Skin epidermis (tissue), 12 donors: ENCODE data around the gene DALRD3.
A peak's percentile ranks its signal among the peaks of the same experiment; 100 is the strongest.

ENCODE experiments used
- H3K27ac ChIP-seq, 21 experiments: fragments of 200-600 bp; sonication (generic) in 11 of 21; one replicate each; pipeline ENCODE4 v1.5.0; 2020; ENCODE audit warnings: mild to moderate bottlenecking in 3 of 21, inconsistent platforms in 2 of 21, moderate library complexity in 2 of 21
- H3K4me3 ChIP-seq, 7 experiments: fragments of 200-600 bp; sonication (generic) in 2 of 7; one replicate each; pipeline ENCODE4 v1.5.0; 2020; ENCODE audit warnings: inconsistent platforms in 2 of 7, mild to moderate bottlenecking in 2 of 7, moderate library complexity in 1 of 7

DALRD3 gene

DNA sequence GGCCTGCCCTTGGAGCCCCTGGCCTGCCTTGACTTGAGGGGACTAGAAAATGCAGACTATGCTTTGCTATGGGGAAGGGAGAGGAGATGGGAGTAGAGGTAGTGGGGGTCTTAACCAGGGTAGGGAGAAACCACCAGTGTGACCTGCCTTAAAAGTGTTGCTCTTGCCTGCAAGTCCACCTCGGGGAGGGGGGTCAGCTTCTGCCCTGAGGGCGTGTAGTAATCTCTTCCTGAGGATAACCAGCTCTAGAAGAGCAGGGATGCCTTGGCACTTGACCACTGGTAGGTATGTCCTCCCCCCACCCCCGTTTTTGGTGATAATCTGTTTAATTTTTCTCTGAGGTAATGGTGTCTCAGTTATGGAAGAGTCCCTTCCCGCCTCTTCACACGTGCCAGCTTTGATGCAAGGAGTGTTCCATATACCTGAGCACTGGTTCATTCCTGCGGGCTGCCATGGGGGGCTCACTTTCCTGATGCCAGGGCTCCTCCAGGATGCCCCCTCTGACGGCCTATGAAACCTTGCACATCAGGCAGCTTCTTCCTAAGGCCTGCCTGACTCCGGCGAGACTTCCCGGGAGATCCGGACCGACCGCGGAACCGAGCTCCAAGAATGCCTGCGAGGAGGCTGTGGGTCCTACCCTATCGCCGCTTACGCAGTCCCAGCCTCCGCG is 29.1 kb downstream of the DALRD3 start:
- Histone ChIP-seq H3K27ac (peak overlapping the region; percentile 10 to 95 (median 86)), H3K4me3 (peak overlapping the region; percentile 53 to 93 (median 78))

DNA sequence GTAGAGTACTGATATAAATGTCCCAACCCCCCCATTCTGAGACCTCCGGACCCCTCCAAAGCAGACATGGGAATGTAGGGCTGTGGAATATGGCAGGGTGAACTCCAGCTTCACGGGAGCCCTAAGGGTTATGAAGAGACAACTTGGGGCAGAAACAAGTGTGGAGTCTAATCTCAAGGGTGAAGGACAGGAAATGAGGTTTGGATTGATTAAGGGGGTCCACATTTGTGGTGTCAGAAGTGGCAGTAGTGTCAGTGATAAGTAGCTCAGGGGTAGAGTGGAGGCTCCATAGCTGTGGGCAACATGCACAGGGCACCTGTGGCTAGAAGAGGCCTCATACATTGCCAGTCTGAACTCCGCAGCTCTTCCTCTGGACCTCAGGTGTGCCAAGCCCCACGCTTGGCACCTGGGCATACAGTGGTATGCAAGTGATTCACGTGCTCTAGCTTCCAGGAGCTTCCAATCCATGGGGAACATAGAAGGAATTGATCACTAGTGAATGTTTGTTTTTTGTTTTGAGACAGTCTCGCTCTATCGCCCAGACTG is 32.5 kb downstream of the DALRD3 start:
- Histone ChIP-seq H3K4me3 (no peak overlapping the region), H3K27ac (no peak overlapping the region)

DNA sequence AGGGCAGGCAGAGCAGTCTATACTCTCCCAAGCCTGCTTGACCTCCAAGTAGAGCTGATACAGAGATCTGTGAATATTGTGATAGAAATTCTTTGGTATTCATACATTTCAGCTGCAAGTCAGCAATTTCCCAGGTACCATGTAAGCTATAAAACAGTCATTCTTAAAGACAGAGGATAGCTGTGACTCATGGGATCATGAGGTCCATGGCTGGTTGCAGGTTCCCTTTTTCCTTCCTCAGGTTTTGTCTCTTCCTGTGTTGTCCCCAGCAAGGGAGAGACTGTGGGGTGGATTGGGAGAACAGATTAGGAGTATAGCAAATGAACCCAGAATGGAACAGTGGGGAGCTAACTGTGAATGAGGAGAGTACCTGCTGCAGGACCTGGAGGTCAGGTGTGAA is 33.7 kb downstream of the DALRD3 start:
- no peak overlapping the region for H3K4me3 ChIP-seq
- no peak overlapping the region for H3K27ac ChIP-seq

DNA sequence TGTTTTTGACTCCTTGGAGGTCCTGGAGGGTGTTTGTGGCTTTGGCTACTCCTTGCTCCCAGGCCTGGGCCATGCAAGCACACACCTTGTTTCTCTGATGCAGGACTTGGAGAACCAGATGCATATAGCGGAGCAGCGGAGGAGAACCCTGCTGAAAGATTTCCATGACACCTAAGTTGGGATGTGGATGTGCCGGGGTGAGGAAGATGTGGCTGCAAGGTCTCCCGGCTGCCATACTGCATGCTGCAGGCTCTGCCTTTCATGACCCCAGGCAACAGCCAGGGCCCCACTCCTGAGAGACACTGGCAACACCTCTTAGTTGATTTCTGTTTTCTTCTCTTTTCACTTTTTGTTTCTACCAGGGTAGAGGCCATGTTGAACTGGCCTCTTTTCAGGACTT is 35.3 kb downstream of the DALRD3 start:
- Histone ChIP-seq H3K27ac (no peak overlapping the region), H3K4me3 (no peak overlapping the region)

DNA sequence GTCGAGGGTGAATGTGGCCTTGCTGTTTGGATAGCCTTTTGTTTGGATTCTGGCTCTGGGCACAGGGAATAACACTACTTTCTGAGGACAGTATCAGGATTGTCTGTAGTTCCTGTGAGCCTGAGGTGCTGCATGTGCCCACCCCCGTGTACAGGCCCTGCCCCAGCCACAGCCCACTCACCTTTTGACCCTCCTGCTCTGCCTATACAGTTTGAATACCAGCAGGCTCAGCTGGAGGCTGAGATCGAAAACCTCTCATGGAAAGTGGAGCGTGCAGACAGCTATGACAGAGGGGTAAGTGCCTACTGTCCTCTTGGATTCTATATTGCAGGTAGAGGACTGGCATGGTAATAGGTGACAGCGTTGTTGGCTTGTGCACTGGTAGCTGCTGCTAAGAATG is 35.7 kb downstream of the DALRD3 start:
- Histone ChIP-seq H3K4me3 (no peak overlapping the region), H3K27ac (peak overlapping the region in 1 of 21 experiments; percentile 6)

DNA sequence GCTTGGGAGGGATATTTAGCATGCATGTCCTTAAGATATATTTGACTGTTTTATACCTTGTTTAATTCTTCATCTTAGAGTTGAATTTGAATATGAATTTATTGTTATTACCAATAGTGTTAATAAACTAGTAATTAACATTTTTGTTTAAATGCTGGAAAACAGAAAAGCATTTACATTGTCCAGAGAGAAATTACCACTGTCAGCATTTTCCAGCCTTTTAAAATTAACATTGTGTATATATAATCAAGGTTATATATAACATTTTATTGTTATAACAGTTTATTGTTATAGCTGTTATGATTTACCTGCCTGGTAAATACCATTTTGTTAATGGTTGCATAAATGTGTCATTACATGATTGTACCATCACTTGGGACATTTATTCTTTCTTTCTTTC is 36.4 kb downstream of the DALRD3 start:
- Histone ChIP-seq H3K27ac (no peak overlapping the region), H3K4me3 (no peak overlapping the region)

DNA sequence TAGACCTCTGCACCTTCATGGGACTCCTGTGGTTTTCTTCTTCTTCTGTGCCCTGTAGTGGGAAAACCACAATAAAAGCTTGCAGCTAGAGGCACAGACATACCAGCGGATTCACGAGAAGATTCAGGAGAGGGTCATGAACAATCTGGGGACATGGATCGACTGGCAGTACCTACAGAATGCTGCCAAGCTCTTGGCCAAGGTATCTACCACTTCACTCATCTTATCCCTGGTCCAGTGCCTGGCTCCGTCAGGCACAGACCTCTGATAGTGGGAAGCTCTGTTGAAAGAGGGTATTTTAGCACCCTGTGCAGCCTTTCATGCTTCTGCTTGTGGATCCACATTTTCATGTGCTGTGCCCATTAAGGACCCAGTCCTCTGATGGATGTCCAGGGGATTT is 38.1 kb downstream of the DALRD3 start:
- Histone ChIP-seq H3K27ac (no peak overlapping the region), H3K4me3 (no peak overlapping the region)

DNA sequence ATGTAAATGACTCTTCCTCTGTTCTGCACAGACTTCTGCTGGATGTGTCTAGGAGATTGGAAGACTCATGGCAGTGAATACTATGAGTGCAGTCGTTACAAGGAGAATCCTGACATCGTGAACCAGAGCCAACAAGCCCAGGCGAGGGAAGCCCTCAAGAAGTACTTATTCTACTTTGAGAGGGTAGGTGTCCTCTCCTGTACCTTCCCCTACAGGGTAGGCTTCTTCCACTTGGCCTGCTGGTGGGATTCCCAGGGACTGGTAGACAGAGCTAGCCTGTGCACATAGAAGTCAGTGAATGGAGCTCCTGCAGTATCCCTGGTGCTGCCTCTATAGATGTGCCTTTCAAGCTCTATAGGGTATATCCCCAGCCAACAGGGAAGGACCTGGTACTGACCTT is 38.9 kb downstream of the DALRD3 start:
- Histone ChIP-seq H3K27ac (no peak overlapping the region), H3K4me3 (no peak overlapping the region)

DNA sequence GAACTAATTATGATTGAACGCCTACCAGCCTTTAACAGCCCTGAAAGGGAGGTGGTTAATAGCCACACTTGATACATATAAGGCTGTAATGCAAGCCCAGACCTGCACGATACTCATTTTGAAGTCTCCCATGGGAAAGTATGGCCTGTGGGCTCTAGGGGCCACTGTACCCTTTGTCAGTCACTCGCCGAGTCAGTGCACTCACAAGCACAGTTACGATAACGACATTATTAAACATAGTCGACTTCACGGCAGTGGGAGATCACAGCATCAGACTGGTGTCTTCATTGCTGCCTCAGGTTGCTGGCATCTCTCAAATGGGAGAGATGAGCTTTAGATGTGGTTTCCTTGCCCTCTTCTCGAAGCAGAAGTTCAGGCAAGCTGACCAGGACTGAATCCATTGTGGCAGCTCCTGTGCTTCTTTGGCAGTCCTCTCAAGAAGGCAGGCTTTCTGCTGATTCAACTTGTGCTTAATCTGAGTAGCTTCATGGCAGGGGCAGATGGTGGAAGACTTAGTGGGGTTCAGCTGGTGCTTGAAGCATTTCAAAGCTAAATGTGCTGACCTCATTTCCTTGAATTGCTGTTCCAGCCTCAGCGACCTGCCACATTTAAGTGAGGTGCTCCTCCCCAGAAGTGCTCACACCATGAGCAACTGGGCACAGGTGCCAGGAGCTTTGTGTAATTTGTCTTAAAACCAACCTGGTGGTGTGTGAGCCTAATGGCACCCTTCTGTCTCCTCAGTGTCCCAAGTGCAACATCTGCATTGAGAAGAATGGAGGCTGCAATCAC is 44.1 kb downstream of the DALRD3 start:
- no peak overlapping the region for H3K27ac ChIP-seq
- no peak overlapping the region for H3K4me3 ChIP-seq

DNA sequence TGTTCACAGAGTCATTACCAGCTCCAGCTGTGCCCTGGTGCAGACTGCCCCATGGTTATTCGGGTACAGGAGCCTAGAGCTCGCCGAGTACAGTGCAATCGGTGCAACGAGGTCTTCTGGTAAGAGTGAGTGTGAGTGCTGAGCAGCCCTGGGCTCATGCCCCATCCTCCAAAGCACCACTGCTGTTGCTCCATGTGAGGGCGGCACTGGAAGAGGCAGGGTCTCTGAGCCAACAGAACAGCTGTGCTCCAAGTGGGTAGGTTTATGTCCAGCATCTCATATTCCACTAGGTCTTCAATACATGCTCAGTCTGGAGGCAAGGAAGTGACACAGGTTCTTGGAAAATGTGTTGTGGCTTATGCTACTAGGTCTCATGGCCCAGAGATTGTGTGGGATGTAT is 47.8 kb downstream of the DALRD3 start:
- H3K27ac ChIP-seq: no peak overlapping the region
- H3K4me3 ChIP-seq: no peak overlapping the region

DNA sequence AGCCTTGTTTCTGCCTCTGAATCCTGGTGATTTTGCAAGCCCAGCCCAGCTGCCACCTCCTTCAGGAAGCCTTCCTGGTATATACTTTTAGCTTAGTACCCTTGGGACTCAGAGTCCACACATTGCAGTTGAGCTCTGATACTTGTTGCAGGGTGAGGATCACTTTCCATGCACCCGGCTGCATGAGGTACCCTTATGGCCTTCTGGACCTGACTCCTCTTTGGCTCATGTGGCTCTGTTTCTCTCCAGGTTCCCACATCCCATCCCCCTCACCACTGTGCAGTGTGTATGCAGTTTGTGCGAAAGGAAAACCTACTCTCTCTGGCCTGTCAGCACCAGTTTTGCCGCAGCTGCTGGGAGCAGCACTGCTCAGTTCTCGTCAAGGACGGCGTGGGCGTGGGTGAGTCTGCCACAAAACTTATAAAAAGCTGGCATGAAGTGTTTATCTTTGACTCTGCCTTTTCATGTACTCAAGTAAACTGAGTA is 51.5 kb downstream of the DALRD3 start:
- Histone ChIP-seq H3K27ac (peak overlapping the region in 6 of 21 experiments; percentile 12 to 43 (median 27)), H3K4me3 (no peak overlapping the region)

DNA sequence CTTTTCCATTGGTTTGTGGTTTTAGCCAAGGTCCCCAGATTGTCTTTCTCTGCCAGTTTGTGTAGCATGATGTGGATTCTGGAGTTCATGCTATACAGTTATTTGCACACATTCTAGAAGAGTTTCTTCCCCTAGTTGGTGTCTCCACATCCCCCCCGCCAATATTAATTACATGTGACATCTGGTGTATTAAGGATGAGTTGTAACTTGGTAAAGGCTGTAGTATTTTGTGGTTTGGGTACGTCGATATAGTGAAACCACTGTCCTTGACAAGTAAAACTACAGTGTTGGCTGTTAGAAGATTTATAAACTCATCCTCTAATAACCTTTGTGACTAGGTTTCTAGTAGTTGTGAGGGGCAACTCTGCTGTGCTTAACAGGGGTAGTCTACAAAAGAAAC is 52.0 kb downstream of the DALRD3 start:
- H3K27ac ChIP-seq: peak overlapping the region in 4 of 21 experiments; percentile 24 to 43 (median 33)

More for the DNA sequence above, 52.0 kb downstream of the DALRD3 start:
- H3K4me3 ChIP-seq: no peak overlapping the region
